Activated CD4-positive, CD25-positive, alpha-beta regulatory T cell (primary cell): ENCODE data around the gene RPL7L1.
"Not testable (repeated sequence)": the region's sequence is repeated elsewhere in the genome, so short reads cannot be mapped to it uniquely, and the experiment has no call there.

Source experiments
- DNase-seq, 4 experiments: peaks; one replicate each; lab custom pipeline; 2025; lab: John Stamatoyannopoulos, UW

The RPL7L1 gene

DNA sequence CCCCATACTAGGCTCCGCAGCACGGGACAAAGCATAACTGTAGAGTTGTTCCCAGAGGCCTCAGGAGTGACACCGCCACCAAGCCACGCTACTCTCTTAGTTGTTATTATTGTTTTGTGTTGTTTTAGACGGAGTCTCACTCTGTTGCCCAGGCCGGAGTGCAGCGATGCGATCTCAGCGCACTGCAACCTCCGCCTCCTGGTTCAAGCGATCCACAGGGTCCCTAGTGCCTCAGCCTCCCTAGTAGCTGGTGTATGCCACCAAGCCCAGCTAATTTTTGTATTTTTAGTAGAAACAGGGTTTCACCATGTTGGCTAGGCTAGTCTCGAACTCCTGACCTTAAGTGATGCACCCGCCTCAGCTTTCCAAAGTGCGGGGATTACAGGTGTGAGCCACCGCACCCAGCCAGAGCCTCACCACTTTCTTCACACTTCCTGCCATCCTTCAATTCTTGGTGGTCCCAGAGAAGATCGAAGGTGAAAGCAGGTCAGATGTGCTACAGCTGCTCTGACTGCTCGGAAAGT is 11.8 kb downstream of the RPL7L1 start:
- DNase-seq: no peak

GRCh38 chr6:42894041-42894828 is 14.8 kb downstream of the RPL7L1 start:
- DNase-seq: not testable (repeated sequence)

DNA sequence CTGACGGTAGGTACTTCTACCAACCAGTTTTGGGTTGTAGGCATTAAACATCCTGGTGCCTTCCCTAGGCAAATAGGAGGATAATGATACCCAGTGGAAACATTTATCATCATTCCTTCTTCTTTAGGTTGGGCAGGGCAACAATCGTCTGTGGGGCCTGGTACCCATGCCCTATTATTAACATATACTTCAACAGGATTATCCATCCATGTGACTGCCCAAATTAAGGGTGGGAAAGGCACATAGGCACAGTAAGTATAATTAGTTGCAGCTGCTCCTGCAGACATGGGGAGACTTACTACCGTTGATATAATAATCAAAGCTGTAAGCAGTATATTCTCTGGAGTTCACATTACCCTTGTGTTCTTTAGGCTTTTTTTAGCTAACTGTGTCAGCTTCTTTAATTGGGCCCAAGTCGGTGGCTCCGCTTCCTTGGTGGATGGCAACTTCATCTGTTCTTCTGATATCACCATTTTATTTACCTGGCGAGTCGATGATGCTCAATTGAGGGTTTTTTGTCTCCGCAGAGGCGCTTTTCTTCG is 16.8 kb downstream of the RPL7L1 start:
- no peak for DNase-seq

DNA sequence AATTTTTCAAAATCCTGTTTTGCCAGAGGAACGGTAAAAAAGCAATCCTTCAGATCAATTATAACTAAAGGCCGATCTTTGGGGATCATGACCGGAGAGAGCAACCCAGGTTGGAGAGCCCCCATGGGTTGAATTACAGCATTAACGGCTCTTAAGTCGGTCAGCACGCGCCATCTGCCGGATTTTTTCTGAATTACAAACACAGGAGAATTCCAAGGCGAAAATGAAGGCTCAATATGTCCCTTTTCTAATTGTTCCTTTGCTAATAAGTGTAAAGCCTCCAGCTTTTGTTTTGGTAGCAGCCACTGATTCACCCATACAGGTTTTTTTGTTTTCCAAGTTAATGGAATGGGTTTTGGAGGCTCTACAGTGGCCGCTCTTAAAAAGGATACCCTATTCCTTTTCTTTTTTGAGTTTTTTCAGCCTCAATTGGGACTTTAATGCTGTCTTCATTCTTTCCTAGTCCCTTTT is 19.5 kb downstream of the RPL7L1 start:
- DNase-seq: peak; percentile 37 to 51 (median 39)

DNA sequence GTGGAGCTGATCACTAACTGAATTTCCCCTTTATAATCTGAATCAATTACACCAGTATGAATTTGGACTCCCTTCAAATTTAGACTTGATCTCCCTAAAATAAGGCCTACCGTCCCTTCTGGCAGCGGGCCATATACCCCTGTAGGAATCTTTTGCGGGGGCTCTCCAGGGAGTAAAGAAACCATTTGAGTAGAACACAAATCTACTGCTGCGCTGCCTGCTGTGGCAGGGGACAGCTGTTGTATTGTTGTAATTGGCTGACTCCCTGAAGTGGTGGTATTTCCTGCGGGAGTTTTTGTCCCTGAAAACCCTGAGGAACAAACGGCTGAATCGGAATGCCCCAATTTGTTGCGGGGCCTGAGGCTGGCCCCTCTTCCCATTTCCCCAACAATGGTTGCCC is 20.5 kb downstream of the RPL7L1 start:
- DNase-seq: no peak

DNA sequence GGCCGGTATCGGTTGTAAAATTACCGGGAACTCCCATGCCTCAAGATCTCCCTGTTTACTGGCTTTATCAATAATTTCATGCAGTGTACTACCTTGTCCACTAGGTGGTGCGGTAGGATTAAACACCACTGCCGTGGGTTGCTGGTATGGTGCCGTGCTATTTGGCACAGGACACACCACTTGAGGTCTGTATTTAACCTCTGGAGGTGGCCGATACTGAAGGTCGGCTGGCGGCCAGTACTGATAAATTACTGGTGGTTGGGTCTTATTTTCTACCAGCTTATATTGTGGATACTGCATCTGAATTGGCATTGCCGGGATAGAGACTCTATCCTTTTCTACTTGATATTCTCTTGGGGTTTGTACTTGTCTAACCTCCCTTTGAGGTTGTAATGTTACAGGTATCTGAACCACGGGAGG is 22.1 kb downstream of the RPL7L1 start:
- DNase-seq: peak; percentile 15 to 45 (median 40)

- DNase-seq: not testable (repeated sequence)
Measured at GRCh38 chr6:42902429-42903263, 23.2 kb downstream of the RPL7L1 start.

DNA sequence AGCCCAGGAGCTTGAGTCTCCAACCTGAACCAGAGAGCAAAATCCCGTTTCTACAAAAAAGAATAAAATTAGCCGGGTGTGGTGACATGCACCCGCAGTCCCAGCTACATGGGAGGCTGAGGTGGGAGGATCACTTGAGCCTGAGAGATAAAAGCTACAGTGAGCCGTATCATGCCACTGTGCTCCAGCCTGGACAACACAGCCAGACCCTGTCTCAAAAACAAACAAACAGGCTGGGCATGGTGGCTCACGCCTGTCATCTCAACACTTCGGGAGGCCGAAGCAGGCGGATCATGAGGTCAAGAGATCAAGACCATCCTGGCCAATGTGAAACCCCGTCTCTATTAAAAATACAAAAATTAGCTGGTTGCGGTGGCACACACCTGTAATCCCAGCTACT is 25.1 kb downstream of the RPL7L1 start:
- DNase-seq: no peak

- DNase-seq: no peak
Measured at GRCh38 chr6:42907336-42907735, 27.9 kb downstream of the RPL7L1 start.

GRCh38 chr6:42909835-42910234 is 30.4 kb downstream of the RPL7L1 start:
- DNase-seq: no peak

DNA sequence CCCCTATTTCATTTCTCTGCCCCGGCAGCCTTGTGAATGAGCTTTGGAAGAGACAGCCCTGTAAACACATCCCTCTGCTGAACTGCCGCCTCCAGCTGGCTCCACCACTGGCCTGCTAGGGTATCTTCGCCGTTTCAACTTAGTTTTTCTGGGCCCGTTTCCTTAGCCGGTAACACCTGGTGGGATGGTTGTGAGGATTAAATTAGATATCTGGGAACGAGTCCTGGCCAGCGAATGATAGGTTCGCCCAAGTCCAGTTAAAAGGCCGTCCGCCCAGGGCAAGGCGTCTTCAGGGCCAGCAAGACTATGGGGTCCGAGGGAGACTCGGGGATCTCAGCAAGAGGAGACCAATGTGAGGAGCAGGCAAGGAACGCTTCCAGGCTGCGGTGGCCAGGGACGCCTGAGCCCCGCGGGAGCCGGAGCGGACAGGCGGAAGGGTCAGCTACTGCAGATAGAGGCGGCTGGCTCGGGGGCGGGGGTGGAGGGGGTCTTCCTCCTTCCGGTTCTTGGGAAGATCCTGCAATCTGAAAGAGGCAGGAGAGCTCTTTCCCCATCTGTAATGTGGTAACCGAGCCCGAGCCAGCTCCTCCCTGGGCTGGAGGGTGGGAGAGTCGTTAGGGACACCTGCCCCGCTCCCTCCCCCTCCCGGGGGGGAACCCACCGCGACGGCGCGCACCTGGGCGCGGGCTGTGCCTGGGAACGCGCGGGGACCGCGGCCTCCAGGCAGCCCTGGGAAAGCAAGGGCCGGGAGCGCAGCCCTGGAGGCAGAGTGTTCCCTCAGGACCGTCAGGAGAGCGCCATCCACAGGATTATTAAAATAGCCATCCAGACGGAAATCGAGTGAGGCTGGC is 32.0 kb downstream of the RPL7L1 start:
- DNase-seq: no peak

- DNase-seq: no peak
Measured at GRCh38 chr6:42914546-42914945, 35.1 kb downstream of the RPL7L1 start.

GRCh38 chr6:42915732-42916131 is 36.3 kb downstream of the RPL7L1 start, which contains the start of gene PTCRA:
TSS of gene PTCRA (plus strand) at chr6:42916053. CDS start at chr6:42916070, 17 bp downstream.
- DNase-seq: no peak

GRCh38 chr6:42916288-42916687 is 36.9 kb downstream of the RPL7L1 start:
- no peak for DNase-seq

GRCh38 chr6:42921801-42922200 is 42.4 kb downstream of the RPL7L1 start:
- DNase-seq: no peak

DNA sequence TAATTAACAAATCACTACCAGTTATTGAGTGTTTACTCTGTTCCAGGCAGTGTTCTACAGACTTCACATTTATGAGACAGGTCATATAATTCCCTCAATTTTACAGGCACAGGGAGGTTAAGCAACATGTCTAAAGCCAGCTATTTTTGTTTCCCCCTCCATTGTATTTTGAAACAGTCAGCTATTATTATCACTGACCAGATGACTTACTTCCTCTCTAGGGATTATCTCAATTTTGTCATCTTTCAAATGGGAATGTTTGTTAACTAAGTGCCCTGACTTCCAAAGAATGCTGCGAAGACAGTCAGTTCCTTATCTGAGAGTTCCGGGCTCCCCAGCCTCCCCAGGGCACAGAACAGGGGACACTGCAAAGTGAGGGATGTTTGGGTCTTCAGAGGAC is 44.2 kb downstream of the RPL7L1 start:
- no peak for DNase-seq

DNA sequence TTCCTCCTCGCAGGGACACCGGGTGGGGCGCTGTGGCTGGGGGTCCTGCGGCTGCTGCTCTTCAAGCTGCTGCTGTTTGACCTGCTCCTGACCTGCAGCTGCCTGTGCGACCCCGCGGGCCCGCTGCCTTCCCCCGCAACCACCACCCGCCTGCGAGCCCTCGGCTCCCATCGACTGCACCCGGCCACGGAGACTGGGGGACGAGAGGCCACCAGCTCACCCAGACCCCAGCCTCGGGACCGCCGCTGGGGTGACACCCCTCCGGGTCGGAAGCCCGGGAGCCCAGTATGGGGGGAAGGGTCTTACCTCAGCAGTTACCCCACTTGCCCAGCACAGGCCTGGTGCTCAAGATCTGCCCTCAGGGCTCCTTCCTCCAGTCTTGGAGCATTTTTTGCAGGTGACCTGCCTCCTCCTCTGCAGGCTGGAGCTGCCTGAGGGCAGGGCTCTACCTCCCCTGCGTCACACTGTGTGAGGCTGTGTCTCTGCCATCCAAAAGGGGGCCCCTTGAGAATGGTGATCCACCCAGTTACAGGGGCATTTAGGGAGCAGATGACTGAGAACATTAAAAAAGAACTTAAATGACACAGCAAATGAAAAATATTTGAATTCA is 45.9 kb downstream of the RPL7L1 start:
- DNase-seq: no peak

DNA sequence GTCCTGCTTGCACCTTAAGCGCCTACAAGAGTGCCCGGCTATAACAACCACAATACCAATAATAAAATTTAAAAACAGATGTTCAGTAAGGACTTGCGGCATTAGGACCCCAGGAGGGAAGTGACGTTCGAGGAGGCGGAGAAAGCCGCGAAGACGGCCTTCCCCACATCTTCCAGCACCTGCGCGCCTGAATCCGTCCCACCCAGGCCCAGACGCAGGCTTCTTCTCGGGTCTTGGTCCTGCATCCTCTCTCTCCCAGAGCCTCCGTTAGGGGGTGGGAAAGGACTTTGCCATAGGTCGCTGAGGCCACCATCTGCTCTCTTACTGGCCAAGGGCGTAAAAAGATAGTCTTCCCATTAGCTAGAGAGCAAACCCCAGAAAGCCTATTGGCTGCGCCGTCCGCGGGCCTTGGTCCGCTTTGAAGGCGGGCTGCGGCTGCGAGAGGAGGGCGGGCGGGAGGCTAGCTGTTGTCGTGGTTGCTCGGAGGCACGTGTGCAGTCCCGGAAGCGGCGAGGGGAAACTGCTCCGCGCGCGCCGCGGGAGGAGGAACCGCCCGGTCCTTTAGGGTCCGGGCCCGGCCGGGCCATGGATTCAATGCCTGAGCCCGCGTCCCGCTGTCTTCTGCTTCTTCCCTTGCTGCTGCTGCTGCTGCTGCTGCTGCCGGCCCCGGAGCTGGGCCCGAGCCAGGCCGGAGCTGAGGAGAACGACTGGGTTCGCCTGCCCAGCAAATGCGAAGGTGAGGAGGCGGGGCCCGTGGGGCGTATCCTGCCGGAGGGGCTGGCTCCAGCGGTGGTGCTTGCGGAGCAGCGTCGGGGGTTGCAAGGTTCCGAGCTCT is 49.8 kb downstream of the RPL7L1 start, which contains the start of gene CNPY3:
TSS of gene CNPY3 (plus strand) at position 495 of the 835 bp plus-strand sequence. CDS start at position 586, 91 bp downstream.
- peak; percentile 75 to 91 (median 84) for DNase-seq

- peak in 3 of 4 experiments; percentile 25 to 47 (median 45) for DNase-seq
Measured at GRCh38 chr6:42929821-42930360, 50.5 kb downstream of the RPL7L1 start.

DNA sequence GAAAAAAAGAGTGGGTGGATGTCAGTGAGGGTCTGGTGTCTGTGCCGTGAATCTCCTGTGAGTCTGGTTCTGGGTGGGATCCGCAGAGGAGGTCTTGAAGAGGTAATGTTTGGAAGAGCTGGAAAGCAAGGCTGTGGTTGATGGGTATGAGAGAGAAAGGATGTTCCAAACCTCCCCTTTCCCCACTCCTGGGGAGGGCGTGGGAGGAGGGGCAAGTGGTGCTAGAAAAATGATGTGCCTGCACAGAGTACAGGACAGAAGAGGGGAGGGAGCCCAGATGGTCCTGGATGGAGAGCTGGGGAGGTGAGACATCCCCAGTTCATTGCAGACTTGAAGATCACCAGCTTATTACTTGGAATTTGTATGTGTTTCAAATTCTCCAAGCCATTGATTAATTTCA is 53.0 kb downstream of the RPL7L1 start:
- DNase-seq: no peak
